Measurements from ENCODE around the gene CHMP2B.

The CHMP2B gene

DNA sequence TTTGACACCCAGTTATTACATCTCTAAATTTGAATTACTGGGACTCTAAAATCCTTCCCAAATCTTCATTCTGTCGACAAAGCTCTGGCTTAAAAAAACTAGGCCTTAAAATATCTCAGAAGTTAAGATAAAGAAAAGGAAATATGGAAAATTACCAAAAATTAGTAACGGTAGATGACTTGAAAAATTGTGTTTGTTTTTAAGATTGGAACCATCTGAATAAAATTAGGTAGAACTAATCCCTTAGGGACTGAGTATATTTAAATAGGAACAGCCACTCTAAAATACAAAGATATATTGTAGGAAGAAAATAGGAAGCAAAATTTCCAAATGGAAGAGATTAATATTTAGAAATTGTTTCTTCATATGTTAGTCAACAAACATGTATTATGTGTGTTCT is 45.1 kb upstream of the CHMP2B start:
- no peaks in the 10 kb centered on the region for H3K36me3 ChIP-seq (ENCODE audit: insufficient read depth, low read length)
- H2AFZ ChIP-seq (ENCODE audit: low read length) = no peak overlapping the region
- no peaks in the 10 kb centered on the region for H3K4me1 ChIP-seq (ENCODE audit: insufficient read depth, low read length, poor library complexity, severe bottlenecking)
- no peak overlapping the region for H3K9ac ChIP-seq (ENCODE audit: low read depth, low read length, poor library complexity, severe bottlenecking)
- H3K4me3 ChIP-seq (ENCODE audit: low read length, poor library complexity, severe bottlenecking) = no peak overlapping the region
- no peaks in the 10 kb centered on the region for H3K27me3 ChIP-seq (ENCODE audit: insufficient read depth, low read length, poor library complexity, severe bottlenecking)
- no peaks in the 10 kb centered on the region for H3K9me3 ChIP-seq (ENCODE audit: insufficient read depth, low read depth, low read length)
- no peaks in the 10 kb centered on the region for H3K9me2 ChIP-seq (replicated peaks; ENCODE audit: low read depth, low read length)
- H3K79me2 ChIP-seq (ENCODE audit: insufficient read depth, low read length) = no peaks in the 10 kb centered on the region
- H3K4me2 ChIP-seq (ENCODE audit: low read depth, low read length, poor library complexity, severe bottlenecking) = no peak overlapping the region
- TF ChIP-seq EZH2phosphoT487 (IDR thresholded peaks at IDR 0.05; ENCODE audit: borderline replicate concordance) = no peak
- TF ChIP-seq, protein P1, sequence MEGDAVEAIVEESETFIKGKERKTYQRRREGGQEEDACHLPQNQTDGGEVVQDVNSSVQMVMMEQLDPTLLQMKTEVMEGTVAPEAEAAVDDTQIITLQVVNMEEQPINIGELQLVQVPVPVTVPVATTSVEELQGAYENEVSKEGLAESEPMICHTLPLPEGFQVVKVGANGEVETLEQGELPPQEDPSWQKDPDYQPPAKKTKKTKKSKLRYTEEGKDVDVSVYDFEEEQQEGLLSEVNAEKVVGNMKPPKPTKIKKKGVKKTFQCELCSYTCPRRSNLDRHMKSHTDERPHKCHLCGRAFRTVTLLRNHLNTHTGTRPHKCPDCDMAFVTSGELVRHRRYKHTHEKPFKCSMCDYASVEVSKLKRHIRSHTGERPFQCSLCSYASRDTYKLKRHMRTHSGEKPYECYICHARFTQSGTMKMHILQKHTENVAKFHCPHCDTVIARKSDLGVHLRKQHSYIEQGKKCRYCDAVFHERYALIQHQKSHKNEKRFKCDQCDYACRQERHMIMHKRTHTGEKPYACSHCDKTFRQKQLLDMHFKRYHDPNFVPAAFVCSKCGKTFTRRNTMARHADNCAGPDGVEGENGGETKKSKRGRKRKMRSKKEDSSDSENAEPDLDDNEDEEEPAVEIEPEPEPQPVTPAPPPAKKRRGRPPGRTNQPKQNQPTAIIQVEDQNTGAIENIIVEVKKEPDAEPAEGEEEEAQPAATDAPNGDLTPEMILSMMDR (conservative IDR thresholded peaks at IDR 0.05; ENCODE audit: low read length) = no peak
- no peaks in the 10 kb centered on the region for H3F3A ChIP-seq (ENCODE audit: low read depth)
- H4K20me1 ChIP-seq (ENCODE audit: insufficient read depth, low read length, poor library complexity, severe bottlenecking) = no peaks in the 10 kb centered on the region

GRCh38 chr3:87186608-87187159 is 40.4 kb upstream of the CHMP2B start:
- no peaks in the 10 kb centered on the region for H3K36me3 ChIP-seq (ENCODE audit: insufficient read depth, low read length)

GRCh38 chr3:87191175-87191574 is 35.9 kb upstream of the CHMP2B start:
- no peaks in the 10 kb centered on the region for H3F3A ChIP-seq (ENCODE audit: low read depth)
- H3K9me2 ChIP-seq (replicated peaks; ENCODE audit: low read depth, low read length) = no peaks in the 10 kb centered on the region
- H3K4me2 ChIP-seq (ENCODE audit: low read depth, low read length, poor library complexity, severe bottlenecking) = no peak overlapping the region
- no peaks in the 10 kb centered on the region for H4K20me1 ChIP-seq (ENCODE audit: insufficient read depth, low read length, poor library complexity, severe bottlenecking)
- H2AFZ ChIP-seq (ENCODE audit: low read length) = no peak overlapping the region
- no peaks in the 10 kb centered on the region for H3K79me2 ChIP-seq (ENCODE audit: insufficient read depth, low read length)
- H3K4me3 ChIP-seq (ENCODE audit: low read length, poor library complexity, severe bottlenecking) = no peak overlapping the region
- no peaks in the 10 kb centered on the region for H3K27me3 ChIP-seq (ENCODE audit: insufficient read depth, low read length, poor library complexity, severe bottlenecking)
- no peaks in the 10 kb centered on the region for H3K4me1 ChIP-seq (ENCODE audit: insufficient read depth, low read length, poor library complexity, severe bottlenecking)
- H3K36me3 ChIP-seq (ENCODE audit: insufficient read depth, low read length) = no peaks in the 10 kb centered on the region
- no peak for TF ChIP-seq EZH2phosphoT487 (IDR thresholded peaks at IDR 0.05; ENCODE audit: borderline replicate concordance)
- TF ChIP-seq, protein P1 (conservative IDR thresholded peaks at IDR 0.05; ENCODE audit: low read length) = no peak
- no peak overlapping the region for H3K9ac ChIP-seq (ENCODE audit: low read depth, low read length, poor library complexity, severe bottlenecking)
- H3K9me3 ChIP-seq (ENCODE audit: insufficient read depth, low read depth, low read length) = no peaks in the 10 kb centered on the region

More at GRCh38 chr3:87186608-87187159, 40.4 kb upstream of the CHMP2B start:
- H3K9ac ChIP-seq (ENCODE audit: low read depth, low read length, poor library complexity, severe bottlenecking) = no peak overlapping the region
- H3K9me3 ChIP-seq (ENCODE audit: insufficient read depth, low read depth, low read length) = no peaks in the 10 kb centered on the region
- H3K27me3 ChIP-seq (ENCODE audit: insufficient read depth, low read length, poor library complexity, severe bottlenecking) = no peaks in the 10 kb centered on the region
- H3K9me2 ChIP-seq (replicated peaks; ENCODE audit: low read depth, low read length) = no peaks in the 10 kb centered on the region
- TF ChIP-seq, protein P1 (conservative IDR thresholded peaks at IDR 0.05; ENCODE audit: low read length) = no peak
- no peak for TF ChIP-seq EZH2phosphoT487 (IDR thresholded peaks at IDR 0.05; ENCODE audit: borderline replicate concordance)
- H2AFZ ChIP-seq (ENCODE audit: low read length) = no peak overlapping the region
- no peaks in the 10 kb centered on the region for H3K79me2 ChIP-seq (ENCODE audit: insufficient read depth, low read length)
- no peaks in the 10 kb centered on the region for H3F3A ChIP-seq (ENCODE audit: low read depth)
- no peaks in the 10 kb centered on the region for H4K20me1 ChIP-seq (ENCODE audit: insufficient read depth, low read length, poor library complexity, severe bottlenecking)
- no peak overlapping the region for H3K4me2 ChIP-seq (ENCODE audit: low read depth, low read length, poor library complexity, severe bottlenecking)
- H3K4me3 ChIP-seq (ENCODE audit: low read length, poor library complexity, severe bottlenecking) = no peak overlapping the region
- no peaks in the 10 kb centered on the region for H3K4me1 ChIP-seq (ENCODE audit: insufficient read depth, low read length, poor library complexity, severe bottlenecking)

All from Loucy (cell line).